NCI-H146 treated with DMSO at 0.1 percent for 48 hours (cell line): Measurements from ENCODE around the gene IFT81.
A peak's percentile ranks its signal among the peaks of the same experiment; 100 is the strongest.
"Not testable (repeated sequence)": the region's sequence is repeated elsewhere in the genome, so short reads cannot be mapped to it uniquely, and the experiment has no call there.

Source experiments
- DNase-seq: peaks from one replicate; lab custom pipeline; 2025; ENCODE audit not compliant: unreplicated experiment; lab: John Stamatoyannopoulos, UW

The IFT81 gene

DNA sequence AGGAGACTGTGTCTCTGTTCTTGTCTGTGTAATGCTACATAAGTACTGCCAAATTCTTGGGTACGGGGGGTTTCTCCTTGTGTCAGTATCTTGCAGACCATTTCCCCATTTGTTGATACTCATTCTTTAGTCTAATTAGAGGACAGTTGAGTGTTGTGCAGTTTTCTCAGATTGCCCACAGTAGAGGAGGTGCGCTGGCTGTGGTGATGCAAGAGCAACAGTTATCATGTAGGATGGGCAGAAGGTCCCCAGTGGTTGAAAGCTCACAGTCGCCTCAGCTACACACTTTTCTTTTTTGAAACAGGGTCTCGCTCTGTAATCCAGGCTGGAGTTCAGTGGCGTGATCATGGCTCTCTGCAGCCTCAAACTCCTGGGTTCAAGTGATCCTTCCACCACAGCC lies 119.1 kb downstream of the IFT81 start:
- DNase-seq, result no peak

DNA sequence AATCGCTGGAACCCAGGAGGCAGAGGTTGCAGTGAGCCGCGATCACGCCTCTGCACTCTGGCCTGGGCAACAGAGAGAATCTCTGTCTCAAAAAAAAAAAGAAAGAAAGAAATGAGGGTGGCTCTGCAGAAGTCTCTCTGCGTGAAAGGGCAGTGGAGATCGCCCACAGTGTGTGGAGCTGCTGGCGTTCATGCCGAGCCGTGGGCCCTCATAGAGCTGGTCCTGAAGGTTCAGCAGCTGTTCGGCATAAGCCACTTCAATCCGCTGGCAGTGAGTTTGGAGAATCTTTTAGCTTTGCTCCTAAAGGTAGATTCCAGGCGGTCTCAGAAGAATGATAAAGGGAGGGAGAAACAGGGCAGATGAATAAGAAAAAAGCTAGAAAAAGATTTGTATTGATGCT lies 120.2 kb downstream of the IFT81 start:
- no peak for DNase-seq

DNA sequence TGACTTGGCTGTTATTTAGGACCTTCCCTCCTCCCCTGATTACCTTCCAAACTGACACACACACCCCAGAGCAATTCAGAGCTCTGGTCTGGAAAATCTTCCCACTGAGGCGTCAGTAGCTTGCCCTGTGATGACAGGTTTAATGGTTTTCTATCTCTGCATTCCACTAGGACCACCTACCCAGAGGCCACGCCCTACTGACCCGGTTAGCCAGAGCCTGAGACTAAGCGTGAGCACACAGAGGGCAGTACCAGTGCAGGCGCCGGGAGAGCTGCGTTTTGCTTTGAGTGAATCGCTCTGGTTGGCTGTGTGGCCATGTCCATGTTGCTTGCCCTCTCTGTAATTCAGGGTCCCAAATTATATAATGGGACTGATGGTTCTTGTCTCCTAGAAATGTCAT lies 120.7 kb downstream of the IFT81 start:
- no peak for DNase-seq

DNA sequence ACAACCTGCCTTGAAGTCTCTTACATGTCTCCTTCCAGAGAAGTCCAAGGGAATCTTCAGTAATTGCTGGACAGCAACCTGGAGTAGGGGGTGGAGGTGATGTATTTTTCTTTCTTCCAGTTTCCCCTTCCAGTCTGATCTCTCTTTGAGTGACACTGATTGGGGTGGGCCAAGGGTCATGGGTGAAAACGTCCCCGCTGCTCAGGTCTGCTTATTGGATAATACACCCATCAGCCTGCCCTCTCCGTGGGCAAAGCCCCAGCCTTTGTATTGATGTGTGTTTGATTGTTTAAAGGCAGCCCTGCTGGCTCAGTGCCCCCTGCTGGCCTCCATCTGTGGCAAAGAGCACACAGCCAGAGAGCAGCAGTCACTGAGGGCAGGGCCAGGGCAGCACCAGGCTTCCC lies 121.2 kb downstream of the IFT81 start:
- peak; percentile 12 for DNase-seq

DNA sequence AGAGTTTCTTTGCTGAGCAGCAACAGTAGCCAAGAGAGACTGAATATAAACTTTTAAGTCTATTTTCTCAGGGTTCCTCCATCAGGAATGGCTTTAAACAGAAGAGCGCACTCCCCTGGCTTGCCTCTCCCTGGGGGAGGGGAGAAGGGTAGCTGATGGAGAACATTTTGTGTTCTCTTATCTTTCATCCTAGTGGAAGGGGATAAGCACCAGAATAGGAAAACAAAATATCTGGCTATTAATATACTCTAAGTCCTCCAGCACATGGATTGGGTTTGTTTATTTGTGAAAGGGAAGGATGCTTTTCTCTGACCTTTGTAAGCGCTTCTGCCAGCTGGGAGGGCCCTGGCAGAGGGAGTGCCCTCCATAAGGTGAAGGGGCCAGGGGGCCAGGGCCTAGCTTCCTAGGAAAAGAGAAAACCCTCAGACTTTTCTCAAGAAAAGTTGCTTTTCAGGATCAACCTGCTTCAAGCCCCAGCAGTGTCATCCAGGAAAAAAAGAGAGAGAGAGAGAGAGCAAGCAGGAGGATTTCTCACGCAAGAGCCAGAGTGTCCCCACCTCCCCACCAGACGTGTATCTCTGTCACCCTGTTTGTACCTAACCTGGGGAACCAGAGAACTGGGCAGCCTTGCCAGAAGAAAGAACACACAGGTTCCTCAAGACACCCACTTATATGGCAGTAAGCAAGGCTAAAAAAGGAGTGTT lies 122.6 kb downstream of the IFT81 start:
- no peak for DNase-seq

DNA sequence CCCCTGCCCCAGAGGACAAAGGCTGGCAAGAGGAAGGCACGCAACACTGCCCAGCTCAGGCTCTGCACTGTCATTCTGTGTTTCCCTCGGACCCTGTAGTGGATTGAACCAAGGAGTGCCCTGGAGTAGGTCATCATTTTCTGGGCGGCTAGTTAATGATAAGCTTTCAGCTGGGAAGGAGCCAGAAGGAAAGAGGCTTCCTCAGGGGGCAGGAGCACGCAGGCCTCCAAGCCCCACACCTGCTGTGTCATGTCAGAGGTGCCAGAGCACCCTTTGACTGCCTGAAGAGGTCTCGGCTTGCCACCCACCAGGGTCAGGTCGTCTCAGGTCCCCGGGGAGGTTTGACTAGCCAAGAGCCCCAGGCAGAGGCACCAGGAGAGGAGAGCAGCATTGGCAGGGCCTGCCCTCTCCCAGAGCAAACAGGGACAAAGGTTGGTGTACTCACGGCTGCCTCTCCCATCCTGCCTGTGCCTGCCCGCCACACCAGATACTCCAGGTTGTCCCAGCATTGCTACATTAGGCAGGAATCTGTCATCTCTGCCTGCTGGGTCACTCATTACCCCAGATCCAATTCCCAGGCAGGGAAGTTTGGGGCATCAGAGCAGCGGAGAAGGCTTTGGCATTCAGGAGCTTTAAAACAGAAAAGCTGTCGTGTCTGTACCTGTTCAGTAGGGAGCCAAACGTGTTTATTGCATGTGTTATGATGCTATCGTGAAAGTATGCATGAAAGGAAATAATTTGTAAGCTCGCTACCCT lies 123.4 kb downstream of the IFT81 start:
- DNase-seq, result no peak

DNA sequence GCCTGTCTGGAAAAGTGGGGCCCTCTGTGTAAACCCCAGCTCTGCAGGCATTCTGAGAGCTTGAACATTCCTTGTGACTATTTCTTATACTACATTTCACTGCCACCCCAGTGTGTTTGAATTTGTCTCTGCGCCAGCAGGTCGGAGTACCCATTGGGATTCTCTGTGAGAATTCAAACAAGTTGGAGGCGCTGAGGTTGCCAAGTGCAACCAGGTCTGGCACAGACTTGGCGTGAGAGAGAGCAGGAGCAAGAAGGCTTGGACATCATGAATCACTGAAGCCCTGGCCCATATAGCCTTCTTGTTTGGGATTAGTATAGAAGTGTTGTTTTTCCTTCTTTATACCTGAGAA lies 123.9 kb downstream of the IFT81 start:
- no peak for DNase-seq

DNA sequence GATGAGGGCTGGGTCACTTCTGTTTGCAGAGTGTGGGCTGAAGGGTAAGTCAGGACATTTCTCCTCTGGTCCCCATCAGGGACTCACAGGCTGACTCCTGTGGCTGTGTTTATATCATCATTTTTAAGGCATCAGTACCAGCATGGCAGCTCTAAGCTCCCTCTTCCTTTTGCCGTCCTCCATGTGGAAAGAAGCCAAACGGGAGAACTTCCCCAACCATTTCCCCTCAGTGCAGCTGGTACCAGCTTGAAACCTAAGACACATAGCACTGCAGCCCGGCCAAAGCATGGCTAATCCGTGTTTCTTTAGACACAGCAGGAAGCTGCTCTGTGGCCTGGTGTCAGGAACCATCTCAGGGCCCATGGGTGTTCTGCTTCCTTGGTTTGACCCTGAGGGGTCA lies 124.9 kb downstream of the IFT81 start:
- no peak for DNase-seq

DNA sequence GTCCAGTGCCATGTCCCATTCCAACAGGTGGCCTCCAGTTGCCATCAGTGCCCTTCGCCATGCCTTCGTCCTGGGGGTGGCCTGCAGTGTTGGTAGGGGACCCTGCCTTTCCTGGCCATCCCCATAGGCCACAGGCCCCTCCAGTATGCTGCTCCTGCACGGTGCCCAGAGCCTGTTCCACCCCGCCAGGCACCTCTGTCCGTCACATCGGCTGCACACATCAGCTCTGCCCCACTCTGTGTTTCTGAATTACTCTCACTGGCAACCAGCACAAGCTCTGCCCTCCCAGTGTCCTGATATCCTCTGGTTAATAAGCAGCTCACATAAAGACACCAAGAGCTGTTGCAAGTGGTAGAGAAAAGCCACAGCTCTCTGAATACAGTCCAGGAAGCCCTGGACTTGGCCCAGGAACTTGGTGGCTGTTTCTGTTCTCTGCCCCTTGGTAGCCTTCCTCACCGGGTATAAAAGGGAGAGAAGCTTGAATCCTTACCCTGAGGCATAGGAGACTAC lies 125.6 kb downstream of the IFT81 start:
- DNase-seq, result no peak

DNA sequence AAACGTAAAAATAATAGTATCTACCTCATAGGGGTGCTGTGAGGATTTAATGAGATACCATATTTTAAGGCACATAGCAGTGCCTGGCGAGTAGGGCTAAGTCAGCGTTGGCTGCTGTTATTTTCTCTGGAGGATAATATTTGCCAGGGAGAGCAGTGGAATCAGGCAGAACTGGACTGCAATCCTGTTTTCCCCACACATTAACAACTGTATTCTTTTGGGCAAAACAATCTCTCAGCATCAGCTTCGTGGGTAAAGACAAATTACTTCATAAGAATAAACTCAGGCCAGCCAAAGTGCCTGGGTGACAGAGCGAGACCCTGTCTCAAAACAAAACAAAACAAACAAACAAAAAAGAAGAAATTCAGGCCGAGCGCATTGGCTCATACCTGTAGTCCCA lies 127.2 kb downstream of the IFT81 start:
- DNase-seq, result no peak

DNA sequence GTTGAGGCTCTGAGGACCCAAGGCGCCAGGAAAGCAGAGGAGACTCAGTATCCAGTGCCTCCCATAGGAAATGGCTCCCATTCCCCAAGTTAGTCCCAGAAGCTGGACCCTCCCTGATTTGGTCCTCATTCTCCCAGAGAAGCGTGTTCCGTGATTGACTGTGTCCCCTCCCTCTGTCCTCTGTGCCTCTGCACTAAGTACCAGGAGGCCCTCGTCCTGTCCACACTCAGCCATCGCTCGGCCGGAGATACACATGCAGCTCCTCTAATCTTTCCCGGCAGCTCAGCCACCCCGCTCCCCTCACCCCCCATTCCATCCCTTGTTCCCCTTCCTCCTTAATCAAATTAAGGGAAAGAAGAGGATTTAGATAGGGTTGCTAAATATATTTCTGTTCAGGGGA lies 128.6 kb downstream of the IFT81 start:
- no peak for DNase-seq

DNA sequence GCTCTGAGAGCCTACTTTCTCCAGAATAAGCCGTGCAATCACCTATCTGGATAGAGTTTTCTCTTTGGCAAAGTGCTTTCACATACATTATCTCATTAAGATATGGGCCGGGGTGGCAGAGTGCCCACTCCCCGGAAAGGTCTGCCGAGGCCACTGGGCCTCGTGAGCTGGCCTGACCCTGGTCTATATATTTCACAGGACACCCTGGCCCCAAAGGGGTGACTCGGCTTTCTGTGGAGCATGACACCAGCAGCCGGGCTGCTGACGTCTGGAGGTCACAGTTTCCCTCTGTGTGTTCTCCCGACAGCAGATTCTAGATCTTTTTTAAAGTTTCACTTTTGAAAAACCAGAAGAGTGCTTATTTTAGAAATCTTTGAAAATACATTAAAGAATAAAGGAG lies 129.0 kb downstream of the IFT81 start:
- DNase-seq, result no peak

DNA sequence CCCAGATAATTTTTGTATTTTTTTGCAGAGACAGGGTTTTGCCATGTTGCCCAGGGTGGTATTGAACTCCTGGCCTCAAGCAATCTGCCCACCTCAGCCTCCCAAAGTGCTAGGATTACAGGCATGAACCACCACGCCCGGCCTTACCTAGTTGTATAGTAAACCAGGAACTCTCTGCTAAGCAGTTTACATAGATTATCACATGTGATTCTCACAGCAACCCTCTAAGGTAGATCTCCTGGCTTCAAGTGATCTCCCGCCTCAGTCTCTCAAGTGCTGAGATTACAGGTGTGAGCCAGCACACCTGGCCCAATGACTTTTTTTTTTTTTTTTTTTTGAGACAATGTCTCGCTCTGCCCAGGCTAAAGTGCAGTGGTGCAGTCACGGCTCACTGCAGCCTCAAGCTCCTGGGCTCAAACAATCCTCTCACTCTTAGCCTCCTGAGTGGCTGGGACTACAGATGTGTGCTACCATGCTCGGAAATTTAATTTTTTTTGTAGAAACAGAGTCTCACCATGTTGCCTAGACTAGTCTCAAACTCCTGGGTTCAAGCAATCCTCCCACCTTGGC lies 130.9 kb downstream of the IFT81 start:
- DNase-seq, result no peak

DNA sequence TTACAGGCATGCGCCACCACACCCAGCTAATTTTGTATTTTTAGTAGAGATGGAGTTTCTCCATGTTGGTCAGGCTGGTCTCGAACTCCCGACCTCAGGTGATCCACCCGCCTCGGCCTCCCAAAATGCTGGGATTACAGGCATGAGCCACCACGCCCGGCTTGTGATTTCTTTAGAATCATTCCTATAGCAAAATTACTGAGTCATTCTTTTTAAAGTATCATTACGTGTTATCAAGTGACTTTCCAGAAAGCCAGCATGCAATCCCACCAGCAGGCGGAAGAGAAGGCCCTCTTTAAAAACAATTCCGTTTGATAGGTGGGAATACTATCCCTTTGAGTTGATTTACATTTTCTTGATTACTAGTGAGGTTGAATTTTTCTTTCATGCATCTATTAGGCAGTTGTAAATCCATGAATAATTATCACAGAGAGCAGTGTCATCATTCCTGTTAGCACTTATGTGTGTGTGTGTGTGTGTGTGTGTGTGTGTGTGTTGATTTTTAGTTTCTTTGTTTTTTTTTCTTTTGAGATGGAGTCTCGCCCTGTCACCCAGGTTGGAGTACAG lies 131.8 kb downstream of the IFT81 start:
- DNase-seq, result not testable (repeated sequence)

DNA sequence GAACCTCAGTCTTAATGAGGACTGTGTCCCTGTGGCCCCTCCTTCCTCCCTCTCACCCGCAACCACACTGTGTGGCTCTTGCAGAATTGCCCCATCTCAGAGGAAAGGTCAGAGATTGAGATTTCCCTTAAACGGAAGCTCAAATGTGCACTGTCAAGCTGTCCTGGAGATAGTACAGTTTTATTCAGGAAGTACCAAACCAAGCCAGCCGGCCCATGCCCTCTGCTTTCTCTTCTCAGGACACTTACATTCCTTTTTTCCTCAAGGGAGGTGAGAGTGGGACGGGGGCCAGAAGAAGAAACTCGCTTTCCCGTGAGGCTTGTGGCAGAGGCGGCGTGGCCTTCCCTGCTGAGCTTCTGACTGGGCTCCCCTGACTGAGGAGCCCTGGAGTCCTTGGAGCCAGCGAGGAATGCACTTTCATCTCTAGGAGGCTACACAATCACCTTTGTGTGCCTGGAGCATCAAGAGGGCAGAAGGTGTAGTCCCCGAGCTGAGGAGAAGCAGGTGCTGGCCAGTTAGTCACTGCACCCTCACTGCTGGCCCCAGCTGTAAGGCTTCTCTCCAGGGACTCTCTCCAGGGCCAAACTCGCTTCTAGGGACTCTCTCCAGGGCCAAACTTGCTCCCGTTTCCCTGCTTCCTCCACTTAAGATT lies 132.7 kb downstream of the IFT81 start:
- no peak for DNase-seq

DNA sequence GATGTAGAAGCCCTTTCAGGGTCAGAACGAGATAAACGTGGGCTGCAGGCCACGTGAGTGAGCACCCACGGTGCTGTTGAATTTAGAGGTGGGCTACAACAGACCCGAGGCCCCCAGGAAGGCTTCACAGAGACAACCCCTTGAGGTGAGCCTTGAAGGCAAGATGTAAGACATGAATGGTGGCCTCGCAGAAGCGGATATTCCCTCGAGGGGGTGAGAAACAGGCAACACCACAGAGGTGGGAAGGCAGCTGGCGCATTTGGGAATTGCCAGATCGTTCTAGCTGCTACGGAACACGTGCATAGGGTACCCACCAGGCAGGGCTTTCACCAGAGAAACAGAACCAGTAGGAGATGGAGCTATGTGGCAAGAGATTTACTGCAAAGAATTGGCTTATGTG lies 134.3 kb downstream of the IFT81 start:
- DNase-seq, result no peak

DNA sequence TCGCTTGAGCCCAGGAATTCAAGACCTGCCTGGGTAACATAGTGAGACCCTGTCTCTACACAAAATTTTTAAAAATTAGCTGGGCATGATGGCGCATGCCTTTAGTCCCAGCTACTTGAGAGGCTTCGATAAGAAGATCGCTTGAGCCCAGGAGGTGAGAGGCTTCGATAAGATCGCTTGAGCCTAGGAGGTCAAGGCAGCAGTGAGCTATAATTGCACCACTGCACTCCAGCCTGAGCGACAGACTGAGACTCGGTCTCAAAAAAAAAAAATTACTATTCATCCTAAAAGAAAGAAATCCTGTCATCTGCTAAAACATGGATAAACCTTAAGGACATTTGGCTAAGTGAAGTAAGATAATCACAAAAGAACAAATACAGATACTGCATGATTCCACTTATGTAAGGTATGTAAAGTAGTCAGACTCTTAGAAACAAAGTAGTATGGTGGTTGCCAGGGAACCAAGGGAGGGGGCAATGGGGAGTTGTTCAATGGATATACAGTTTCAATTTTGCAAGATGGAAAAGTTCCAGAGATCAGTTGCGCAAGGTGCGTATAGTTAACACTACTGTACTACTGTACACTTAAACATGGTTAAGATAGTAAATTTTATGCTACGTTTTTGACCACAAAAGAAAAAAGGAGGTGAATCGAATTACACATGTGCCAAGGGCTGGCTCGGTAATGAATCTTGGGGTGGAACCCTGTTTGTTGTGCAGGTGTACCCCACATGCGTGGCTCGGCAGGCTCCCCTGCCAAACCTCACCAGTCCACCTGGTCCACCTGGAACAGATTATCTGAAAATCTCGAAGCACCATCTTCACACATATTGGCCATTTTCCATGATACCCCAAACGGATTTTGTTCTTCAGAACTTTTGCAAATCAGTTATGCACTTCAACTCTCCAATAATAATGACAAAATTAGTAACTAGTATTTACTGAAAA lies 138.6 kb downstream of the IFT81 start:
- DNase-seq, result no peak

DNA sequence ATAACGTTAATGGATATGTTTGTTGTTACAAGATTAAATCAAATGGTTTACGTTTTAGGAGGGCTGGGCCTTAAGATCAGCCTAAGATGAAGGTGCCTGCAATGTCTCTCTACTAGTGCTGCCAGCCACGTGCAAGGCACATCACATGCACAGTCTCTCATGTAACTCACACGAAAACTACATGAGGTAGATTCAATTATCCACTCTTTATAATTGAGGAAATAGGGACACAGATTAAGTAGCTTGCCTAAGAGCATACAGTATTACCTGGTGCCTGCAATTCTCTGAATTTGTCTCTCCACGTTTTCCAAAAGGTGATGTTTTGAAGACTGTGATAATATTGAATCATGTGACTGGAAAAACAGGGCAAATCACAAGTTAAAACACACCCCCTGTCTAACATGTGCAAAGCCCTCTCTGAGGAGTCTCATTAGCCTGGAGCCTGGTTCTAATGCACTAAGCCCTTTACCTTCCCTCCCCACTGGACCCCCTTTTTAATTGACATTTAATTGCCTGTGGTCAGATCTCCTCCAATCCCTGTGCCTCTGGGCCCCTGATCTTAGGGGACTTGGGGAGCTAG lies 142.3 kb downstream of the IFT81 start:
- DNase-seq, result peak; percentile 40

DNA sequence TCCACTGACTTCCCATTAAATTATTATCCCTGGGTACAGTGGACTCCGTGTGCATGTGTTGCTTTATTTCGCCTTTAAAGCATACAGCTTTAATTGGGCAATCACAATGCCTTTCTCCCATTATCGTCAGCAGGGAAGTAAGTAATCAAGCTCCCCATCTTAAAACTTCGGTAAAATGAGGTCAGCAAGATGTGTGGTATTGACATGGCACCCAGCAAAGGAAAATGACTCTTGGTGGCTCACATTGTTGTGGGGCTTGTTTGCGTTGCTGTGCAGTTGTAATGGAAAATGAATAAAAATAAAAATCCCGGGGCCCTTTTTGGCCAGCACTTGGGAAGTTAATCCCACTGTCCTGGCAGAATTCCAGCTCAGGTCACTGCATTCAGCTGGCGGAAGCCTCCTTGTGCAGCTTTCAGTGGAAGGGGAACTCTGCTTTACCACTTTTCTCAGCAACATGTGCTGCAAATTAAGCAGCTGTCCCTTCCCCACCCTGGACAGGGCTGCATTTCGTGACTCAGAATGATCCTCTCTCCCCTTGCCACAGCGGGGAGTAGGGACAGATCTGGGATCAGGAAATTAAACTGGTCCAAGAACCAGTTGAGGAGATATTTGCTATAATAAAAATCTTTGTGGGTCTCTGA lies 142.9 kb downstream of the IFT81 start:
- DNase-seq, result peak; percentile 68
